DND-41 (cell line): Measurements from ENCODE around the gene TRIM7.
A peak's percentile ranks its signal among the peaks of the same experiment; 100 is the strongest.

Source experiments
- ATAC-seq: fragments of 200-7000 bp; cut with Tn5 transposase; 3 replicates; pipeline ENCODE4 v1.9.1; 2021; ENCODE audit warnings: low read depth; ENCODE audit not compliant: insufficient read depth
- DNase-seq: peaks from one replicate; pipeline ENCODE4 v3.0.0-alpha.2; 2020
- H2AFZ ChIP-seq: 2 replicates; pipeline ENCODE4 v1.6.0; 2012; ENCODE audit warnings: low read depth, low read length
- H3K27ac ChIP-seq: 2 replicates; pipeline ENCODE4 v1.5.1; 2012; ENCODE audit warnings: low read length, inconsistent platforms
- H3K27me3 ChIP-seq: fragments of 200-600 bp; sonication (generic); 2 replicates; pipeline ENCODE4 v1.6.0; 2012; ENCODE audit warnings: low read length, mild to moderate bottlenecking, inconsistent platforms; ENCODE audit not compliant: insufficient read depth, poor library complexity
- H3K36me3 ChIP-seq: 2 replicates; pipeline ENCODE4 v1.5.1; 2012; ENCODE audit warnings: low read length, inconsistent platforms; ENCODE audit not compliant: insufficient read depth
- H3K4me1 ChIP-seq: 2 replicates; pipeline ENCODE4 v1.5.1; 2012; ENCODE audit warnings: mild to moderate bottlenecking, low read length; ENCODE audit not compliant: insufficient read depth
- H3K4me2 ChIP-seq: 2 replicates; pipeline ENCODE4 v1.6.0; 2012; ENCODE audit warnings: mild to moderate bottlenecking, moderate library complexity, low read length, inconsistent platforms; ENCODE audit not compliant: insufficient read depth
- H3K4me3 ChIP-seq, 2 experiments: fragments of 200-600 bp in 1 of 2; shearing (Covaris generic) in 1 of 2; 2 replicates each; pipeline ENCODE4 v1.5.1; 2012 to 2016; ENCODE audit warnings: inconsistent platforms in 2 of 2, low read length in 2 of 2, mild to moderate bottlenecking in 2 of 2, low read depth in 1 of 2, moderate library complexity in 1 of 2
- H3K79me2 ChIP-seq: 2 replicates; pipeline ENCODE4 v1.6.0; 2012; ENCODE audit warnings: low read length, inconsistent platforms; ENCODE audit not compliant: insufficient read depth
- H3K9ac ChIP-seq: 2 replicates; pipeline ENCODE4 v1.6.0; 2012; ENCODE audit warnings: low read depth, mild to moderate bottlenecking, inconsistent platforms, low read length, moderate library complexity
- H3K9me3 ChIP-seq: 2 replicates; pipeline ENCODE4 v1.5.1; 2012; ENCODE audit warnings: low read length, moderate library complexity, mild to moderate bottlenecking, inconsistent platforms; ENCODE audit not compliant: insufficient read depth, severe bottlenecking
- H4K20me1 ChIP-seq: 2 replicates; pipeline ENCODE4 v1.6.0; 2012; ENCODE audit warnings: low read length; ENCODE audit not compliant: insufficient read depth
- EZH2 ChIP-seq: IDR thresholded peaks from 3 replicates; pipeline ENCODE4 v1.6.1; 2012; ENCODE audit warnings: borderline replicate concordance, low read depth, mild to moderate bottlenecking, moderate library complexity, low read length, inconsistent platforms; ENCODE audit not compliant: severe bottlenecking
- TF ChIP-seq, protein P1 (sequence below): IDR thresholded peaks from 2 replicates; pipeline ENCODE4 v1.5.1; 2012; ENCODE audit warnings: borderline replicate concordance, low read length, moderate library complexity, mild to moderate bottlenecking; ENCODE audit not compliant: poor library complexity, severe bottlenecking; ENCODE audit errors: extremely low read depth

Gene TRIM7

DNA sequence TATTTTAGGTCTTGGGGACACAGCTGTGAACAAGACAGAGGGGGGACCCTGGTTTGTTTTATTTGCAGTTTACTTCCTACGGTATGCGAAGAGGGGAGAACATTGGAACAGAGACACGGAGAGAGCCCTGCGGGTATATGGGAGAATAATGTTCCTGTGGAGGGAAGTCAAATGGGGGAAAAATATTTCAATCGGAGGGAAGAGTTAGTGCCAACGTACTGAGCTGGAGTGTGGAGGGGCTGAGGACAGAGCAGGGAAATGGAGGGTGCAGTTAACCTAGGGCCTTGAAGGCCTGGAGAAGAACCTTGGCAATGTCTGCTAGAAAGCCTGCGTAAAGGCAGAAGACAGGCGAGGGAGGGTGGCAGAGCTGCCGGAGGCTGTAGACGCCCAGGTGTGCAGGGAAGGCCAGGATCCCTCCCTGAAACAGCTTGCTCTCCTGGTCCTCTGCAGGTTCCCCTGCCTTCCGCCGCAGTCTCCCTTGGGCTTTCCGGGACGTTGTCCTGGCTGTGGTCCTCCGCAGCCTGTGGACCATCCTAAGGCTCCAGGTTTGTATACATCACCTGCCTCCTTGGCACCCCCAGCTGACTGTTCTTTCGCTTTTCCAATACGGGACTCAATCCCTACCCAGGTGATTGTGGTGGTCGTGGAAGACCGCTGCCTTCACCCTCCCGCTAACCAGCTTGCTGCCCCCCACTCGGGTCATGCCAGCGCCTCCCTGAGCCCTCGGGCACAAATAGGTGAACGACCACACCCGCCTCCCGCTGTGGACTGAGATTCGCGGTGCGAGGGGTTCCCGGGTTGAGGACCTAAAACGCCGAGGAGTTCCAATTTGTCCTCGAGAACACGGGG lies 40.7 kb upstream of the TRIM7 start:
- peak overlapping the region; percentile 66 for H2AFZ ChIP-seq
- H3K4me3 ChIP-seq = peak overlapping the region; percentile 78 to 94; a peak in 3 of 4 replicates
- H3K4me2 ChIP-seq = peak overlapping the region; percentile 88
- H3K4me1 ChIP-seq = peaks cover 79% of the 10 kb centered on the region
- H3K9ac ChIP-seq = peak overlapping the region; percentile 95
- H3K36me3 ChIP-seq = peaks cover 36% of the 10 kb centered on the region
- no peaks in the 10 kb centered on the region for H3K9me3 ChIP-seq
- H3K79me2 ChIP-seq = peaks cover 90% of the 10 kb centered on the region
- peak overlapping the region; percentile 90 for H3K27ac ChIP-seq
- H4K20me1 ChIP-seq = peaks cover 36% of the 10 kb centered on the region
- TF ChIP-seq, protein P1, sequence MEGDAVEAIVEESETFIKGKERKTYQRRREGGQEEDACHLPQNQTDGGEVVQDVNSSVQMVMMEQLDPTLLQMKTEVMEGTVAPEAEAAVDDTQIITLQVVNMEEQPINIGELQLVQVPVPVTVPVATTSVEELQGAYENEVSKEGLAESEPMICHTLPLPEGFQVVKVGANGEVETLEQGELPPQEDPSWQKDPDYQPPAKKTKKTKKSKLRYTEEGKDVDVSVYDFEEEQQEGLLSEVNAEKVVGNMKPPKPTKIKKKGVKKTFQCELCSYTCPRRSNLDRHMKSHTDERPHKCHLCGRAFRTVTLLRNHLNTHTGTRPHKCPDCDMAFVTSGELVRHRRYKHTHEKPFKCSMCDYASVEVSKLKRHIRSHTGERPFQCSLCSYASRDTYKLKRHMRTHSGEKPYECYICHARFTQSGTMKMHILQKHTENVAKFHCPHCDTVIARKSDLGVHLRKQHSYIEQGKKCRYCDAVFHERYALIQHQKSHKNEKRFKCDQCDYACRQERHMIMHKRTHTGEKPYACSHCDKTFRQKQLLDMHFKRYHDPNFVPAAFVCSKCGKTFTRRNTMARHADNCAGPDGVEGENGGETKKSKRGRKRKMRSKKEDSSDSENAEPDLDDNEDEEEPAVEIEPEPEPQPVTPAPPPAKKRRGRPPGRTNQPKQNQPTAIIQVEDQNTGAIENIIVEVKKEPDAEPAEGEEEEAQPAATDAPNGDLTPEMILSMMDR = no peak
- no peak for TF ChIP-seq EZH2
- peak; percentile 2 for ATAC-seq
- DNase-seq = no peak
- H3K27me3 ChIP-seq = no peaks in the 10 kb centered on the region

DNA sequence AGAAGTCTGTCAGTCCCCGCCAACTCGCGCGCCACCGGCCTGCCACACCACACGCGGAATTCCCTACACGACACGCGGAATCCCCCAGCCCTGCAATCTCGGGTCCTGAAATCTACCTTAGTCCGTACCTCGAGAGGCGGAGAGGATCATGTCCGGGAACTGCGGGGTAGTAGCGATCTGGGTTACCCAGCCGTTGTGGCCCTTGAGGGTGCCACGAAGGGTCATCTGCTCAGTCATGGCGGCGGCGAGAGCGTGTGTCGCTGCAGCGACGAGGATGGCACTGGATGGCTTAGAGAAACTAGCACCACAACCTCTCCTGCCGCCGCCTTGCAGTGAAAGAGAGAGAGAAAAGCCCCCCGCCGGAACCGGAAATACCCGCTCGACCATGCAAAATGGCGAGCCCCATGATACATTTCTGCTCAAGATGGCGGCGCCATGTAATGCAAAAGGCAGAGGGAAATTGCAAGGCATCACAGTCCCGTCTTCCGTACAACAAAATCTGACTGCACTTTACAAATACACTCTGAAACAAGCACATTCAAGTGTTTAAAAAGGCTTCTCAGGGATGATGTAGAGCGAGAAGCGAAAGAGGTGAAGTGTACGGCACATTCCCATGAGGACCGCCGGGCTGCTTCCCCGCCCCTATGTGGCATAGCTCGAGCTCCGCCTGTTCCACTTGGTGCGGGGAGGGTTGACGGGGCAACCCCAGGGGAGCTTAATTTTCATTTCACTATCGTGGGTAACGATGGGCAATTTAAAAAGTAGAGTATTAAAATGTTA lies 38.8 kb upstream of the TRIM7 start, which contains the start of gene RACK1:
RACK1 (minus strand) TSS at position 343 of the 780 bp plus-strand sequence; CDS start at position 237, 106 bp downstream.
- Histone ChIP-seq H3K79me2 (peaks cover 90% of the 10 kb centered on the region), H2AFZ (peak within 1 kb of the TSS; percentile 95), H3K27me3 (no peaks in the 10 kb centered on the region), H3K4me1 (peaks cover 71% of the 10 kb centered on the region), H3K4me2 (peak within 1 kb of the TSS; percentile 88), H3K4me3 (peak within 1 kb of the TSS; percentile 75 to 94), H4K20me1 (peaks cover 45% of the 10 kb centered on the region), H3K27ac (peak within 1 kb of the TSS; percentile 100), H3K36me3 (peaks cover 52% of the 10 kb centered on the region), H3K9ac (peak within 1 kb of the TSS; percentile 95), H3K9me3 (no peaks in the 10 kb centered on the region)
- ATAC-seq = peak; percentile 75
- peak; percentile 91 for DNase-seq
- TF ChIP-seq EZH2 = no peak
- TF ChIP-seq, protein P1 = no peak

DNA sequence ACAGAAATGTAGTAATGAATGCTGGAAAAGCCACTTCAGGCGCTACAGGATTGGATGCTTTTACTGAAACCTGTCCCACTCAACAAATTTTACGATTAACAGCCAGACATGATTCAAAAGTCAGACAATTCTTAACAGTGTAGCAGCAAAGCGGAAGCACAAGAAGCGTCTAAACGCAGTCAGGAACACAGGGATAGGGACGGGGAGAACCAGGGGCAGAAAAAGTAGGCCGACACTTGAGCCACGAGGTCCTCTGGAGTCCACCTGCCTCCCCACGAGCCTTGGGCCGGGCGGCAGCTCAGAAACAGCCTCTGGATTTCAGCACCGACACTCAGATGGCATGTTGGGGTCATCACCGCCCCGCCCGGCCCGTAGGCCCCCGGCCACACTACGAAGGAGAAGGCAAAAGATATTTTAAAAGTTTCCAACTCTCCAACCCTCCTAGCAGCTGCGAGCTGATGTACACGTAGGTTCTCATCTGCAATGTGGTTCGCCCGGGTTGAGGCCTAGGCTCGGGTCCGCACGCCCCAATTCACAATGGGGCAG lies 38.1 kb upstream of the TRIM7 start:
- Histone ChIP-seq H3K27me3 (no peaks in the 10 kb centered on the region), H3K9me3 (no peaks in the 10 kb centered on the region), H3K9ac (peak overlapping the region; percentile 95), H3K36me3 (peaks cover 55% of the 10 kb centered on the region), H3K4me3 (peak overlapping the region; percentile 75 to 94), H3K4me1 (peaks cover 65% of the 10 kb centered on the region), H2AFZ (peak overlapping the region; percentile 95), H3K27ac (peak overlapping the region; percentile 100), H3K79me2 (peaks cover 91% of the 10 kb centered on the region), H4K20me1 (peaks cover 49% of the 10 kb centered on the region), H3K4me2 (peak overlapping the region; percentile 88)
- ATAC-seq = no peak
- DNase-seq = no peak
- no peak for TF ChIP-seq EZH2
- TF ChIP-seq, protein P1 = no peak
